HG03558 (cell line): Measurements from ENCODE around the gene PROX1.
A peak's percentile ranks its signal among the peaks of the same experiment; 100 is the strongest.

ENCODE experiments used
- ATAC-seq: cut with Tn5 transposase; IDR thresholded peaks from one replicate; pipeline ENCODE4 v1.9.1; 2021; ENCODE audit warnings: moderate number of reproducible peaks; ENCODE audit not compliant: unreplicated experiment; ENCODE audit errors: extremely low read depth

Gene PROX1

GRCh38 chr1:213987927-213988506 is at the start of gene PROX1:
TSS of gene PROX1 (plus strand) at chr1:213987973. CDS start at chr1:213996536, 8,563 bp downstream.
- ATAC-seq = peak; percentile 73

GRCh38 chr1:213938776-213939175 is 49.0 kb upstream of the PROX1 start:
- ATAC-seq = no peak

GRCh38 chr1:213939888-213940287 is 47.9 kb upstream of the PROX1 start:
- no peak for ATAC-seq

- ATAC-seq = no peak
Observed at GRCh38 chr1:213940947-213941346, 46.8 kb upstream of the PROX1 start.

GRCh38 chr1:213942061-213942460 is 45.7 kb upstream of the PROX1 start:
- ATAC-seq = no peak

GRCh38 chr1:213947200-213947801 is 40.5 kb upstream of the PROX1 start:
- no peak for ATAC-seq

- ATAC-seq = no peak
Observed at GRCh38 chr1:213951876-213952275, 35.9 kb upstream of the PROX1 start.

GRCh38 chr1:213953806-213954205 is 34.0 kb upstream of the PROX1 start:
- ATAC-seq = no peak

- no peak for ATAC-seq
Observed at GRCh38 chr1:213956295-213956770, 31.4 kb upstream of the PROX1 start.

- no peak for ATAC-seq
Observed at GRCh38 chr1:213958346-213958745, 29.4 kb upstream of the PROX1 start.

GRCh38 chr1:213960963-213961362 is 26.8 kb upstream of the PROX1 start:
- ATAC-seq = no peak

- ATAC-seq = no peak
Observed at GRCh38 chr1:213962508-213962907, 25.3 kb upstream of the PROX1 start.

- no peak for ATAC-seq
Observed at GRCh38 chr1:213966122-213966521, 21.7 kb upstream of the PROX1 start.

- ATAC-seq = no peak
Observed at GRCh38 chr1:213968146-213968825, 19.5 kb upstream of the PROX1 start.

- no peak for ATAC-seq
Observed at GRCh38 chr1:213969958-213970555, 17.7 kb upstream of the PROX1 start.

- ATAC-seq = no peak
Observed at GRCh38 chr1:213972141-213972540, 15.6 kb upstream of the PROX1 start.

- no peak for ATAC-seq
Observed at GRCh38 chr1:213973129-213973528, 14.6 kb upstream of the PROX1 start.

GRCh38 chr1:213976665-213977485 is 10.9 kb upstream of the PROX1 start:
- no peak for ATAC-seq

- no peak for ATAC-seq
Observed at GRCh38 chr1:213977486-213977842, 10.3 kb upstream of the PROX1 start.

GRCh38 chr1:213977909-213978308 is 9.9 kb upstream of the PROX1 start:
- no peak for ATAC-seq
